PFSK-1 (cell line): ENCODE measurements around the gene LINC01488.
A peak's percentile ranks its signal among the peaks of the same experiment; 100 is the strongest.

ENCODE experiments used
- FOXP2 ChIP-seq: optimal IDR thresholded peaks from 2 replicates; pipeline ENCODE3; 2011; ENCODE audit warnings: borderline replicate concordance, control low read depth, inconsistent platforms; ENCODE audit not compliant: insufficient read depth; ENCODE audit errors: extremely low read length, extremely low read depth
- POLR2AphosphoS5 ChIP-seq: IDR thresholded peaks from 2 replicates; pipeline ENCODE4 v1.6.1; 2012; ENCODE audit warnings: low read depth, mild to moderate bottlenecking, control low read depth, low read length, moderate library complexity
- SIN3A ChIP-seq: IDR thresholded peaks from 2 replicates; pipeline ENCODE4 v1.6.1; 2012; ENCODE audit warnings: mild to moderate bottlenecking, low read length, moderate library complexity, borderline replicate concordance; ENCODE audit not compliant: insufficient read depth
- TAF1 ChIP-seq: IDR thresholded peaks from 2 replicates; pipeline ENCODE4 v1.6.1; 2012; ENCODE audit warnings: low read length, control low read depth, borderline replicate concordance; ENCODE audit not compliant: insufficient read depth
- TF ChIP-seq, protein P1 (sequence below), 2 experiments: IDR thresholded peaks; 2 replicates each; pipeline versions ENCODE4 v1.6.1 to v1.8.0; 2011 to 2012; ENCODE audit warnings: low read depth in 2 of 2, low read length in 2 of 2, control low read depth in 1 of 2, inconsistent platforms in 1 of 2, mild to moderate bottlenecking in 1 of 2, moderate library complexity in 1 of 2; ENCODE audit not compliant: insufficient read depth in 1 of 2

LINC01488 gene

GRCh38 chr11:69446108-69446507 lies 35.4 kb upstream of the LINC01488 start:
- TF ChIP-seq, protein P1, sequence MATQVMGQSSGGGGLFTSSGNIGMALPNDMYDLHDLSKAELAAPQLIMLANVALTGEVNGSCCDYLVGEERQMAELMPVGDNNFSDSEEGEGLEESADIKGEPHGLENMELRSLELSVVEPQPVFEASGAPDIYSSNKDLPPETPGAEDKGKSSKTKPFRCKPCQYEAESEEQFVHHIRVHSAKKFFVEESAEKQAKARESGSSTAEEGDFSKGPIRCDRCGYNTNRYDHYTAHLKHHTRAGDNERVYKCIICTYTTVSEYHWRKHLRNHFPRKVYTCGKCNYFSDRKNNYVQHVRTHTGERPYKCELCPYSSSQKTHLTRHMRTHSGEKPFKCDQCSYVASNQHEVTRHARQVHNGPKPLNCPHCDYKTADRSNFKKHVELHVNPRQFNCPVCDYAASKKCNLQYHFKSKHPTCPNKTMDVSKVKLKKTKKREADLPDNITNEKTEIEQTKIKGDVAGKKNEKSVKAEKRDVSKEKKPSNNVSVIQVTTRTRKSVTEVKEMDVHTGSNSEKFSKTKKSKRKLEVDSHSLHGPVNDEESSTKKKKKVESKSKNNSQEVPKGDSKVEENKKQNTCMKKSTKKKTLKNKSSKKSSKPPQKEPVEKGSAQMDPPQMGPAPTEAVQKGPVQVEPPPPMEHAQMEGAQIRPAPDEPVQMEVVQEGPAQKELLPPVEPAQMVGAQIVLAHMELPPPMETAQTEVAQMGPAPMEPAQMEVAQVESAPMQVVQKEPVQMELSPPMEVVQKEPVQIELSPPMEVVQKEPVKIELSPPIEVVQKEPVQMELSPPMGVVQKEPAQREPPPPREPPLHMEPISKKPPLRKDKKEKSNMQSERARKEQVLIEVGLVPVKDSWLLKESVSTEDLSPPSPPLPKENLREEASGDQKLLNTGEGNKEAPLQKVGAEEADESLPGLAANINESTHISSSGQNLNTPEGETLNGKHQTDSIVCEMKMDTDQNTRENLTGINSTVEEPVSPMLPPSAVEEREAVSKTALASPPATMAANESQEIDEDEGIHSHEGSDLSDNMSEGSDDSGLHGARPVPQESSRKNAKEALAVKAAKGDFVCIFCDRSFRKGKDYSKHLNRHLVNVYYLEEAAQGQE (IDR thresholded peaks at IDR 0.05; ENCODE audit: insufficient read depth in 1 of 2, low read depth in 2 of 2, low read length in 2 of 2): no peak
- TF ChIP-seq POLR2AphosphoS5 (no peak), FOXP2 (no peak), SIN3A (no peak), TAF1 (no peak)

DNA sequence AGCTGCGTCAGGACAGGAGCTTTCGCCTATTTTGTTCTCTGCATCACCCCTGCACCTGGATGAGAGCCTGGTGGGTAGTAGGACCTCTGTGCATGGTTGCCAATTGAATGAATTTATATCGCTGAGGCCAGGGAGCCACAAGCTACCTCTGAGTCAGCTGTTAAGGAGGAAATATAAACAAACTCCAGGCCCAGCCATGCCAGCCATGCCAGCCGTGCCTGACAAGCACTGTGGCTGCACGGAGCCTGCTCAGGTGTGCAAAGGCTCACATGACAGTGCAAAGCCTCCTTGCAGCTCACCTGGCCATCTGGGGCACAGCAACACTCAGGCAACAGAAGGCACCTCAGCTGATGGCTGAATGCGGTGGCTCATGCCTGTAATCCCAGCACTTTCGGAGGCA lies 33.7 kb upstream of the LINC01488 start:
- TF ChIP-seq FOXP2 (no peak), TAF1 (no peak), SIN3A (no peak), POLR2AphosphoS5 (no peak)
- TF ChIP-seq, protein P1 (IDR thresholded peaks at IDR 0.05; ENCODE audit: insufficient read depth in 1 of 2, low read depth in 2 of 2, low read length in 2 of 2): no peak

GRCh38 chr11:69448471-69449284 lies 32.8 kb upstream of the LINC01488 start:
- TF ChIP-seq TAF1 (no peak), POLR2AphosphoS5 (no peak), FOXP2 (no peak), SIN3A (no peak)
- TF ChIP-seq, protein P1 (IDR thresholded peaks at IDR 0.05; ENCODE audit: insufficient read depth in 1 of 2, low read depth in 2 of 2, low read length in 2 of 2): no peak

- no peak for TF ChIP-seq TAF1
- TF ChIP-seq, protein P1 (IDR thresholded peaks at IDR 0.05; ENCODE audit: insufficient read depth in 1 of 2, low read depth in 2 of 2, low read length in 2 of 2): no peak
- TF ChIP-seq POLR2AphosphoS5: no peak
- TF ChIP-seq SIN3A: peak; percentile 84; the same call in 1 of the 2 replicates
- TF ChIP-seq FOXP2: no peak
These were observed 32.0 kb upstream of the LINC01488 start for GRCh38 chr11:69449320-69450063.
